Upper lobe of left lung (tissue), 6 donors: ENCODE measurements around the gene ENDOV. TPM values are rescaled to one million over a fixed set of nuclear protein-coding genes. Genes with fewer than 3 reads are reported as not detected.

ENCODE experiments used
- ATAC-seq, 2 donors: fragments of 200-7000 bp; cut with Tn5 transposase; one replicate each; pipeline ENCODE4 v1.9.1; 2022; ENCODE audit warnings: mild to moderate bottlenecking in 2 of 2, moderate library complexity in 2 of 2; ENCODE audit not compliant: low FRiP score in 2 of 2
- DNase-seq, 2 donors: peaks; one replicate each; pipeline ENCODE4 v3.0.0-alpha.2; 2019 to 2020
- H3K27ac ChIP-seq, 4 donors: fragments of 200-600 bp; sonication (generic); one replicate each; pipeline ENCODE4 v1.5.1; 2016 to 2019
- H3K27me3 ChIP-seq, 4 donors: fragments of 200-600 bp; sonication (generic); one replicate each; pipeline ENCODE4 v1.5.1; 2017 to 2019
- H3K36me3 ChIP-seq, 4 donors: fragments of 200-600 bp; sonication (generic); one replicate each; pipeline ENCODE4 v1.5.1; 2016 to 2019
- H3K4me1 ChIP-seq, 4 donors: fragments of 200-600 bp; sonication (generic); one replicate each; pipeline ENCODE4 v1.5.1; 2018 to 2019
- H3K4me3 ChIP-seq, 4 donors: fragments of 200-600 bp; sonication (generic); one replicate each; pipeline ENCODE4 v1.5.1; 2017 to 2019; ENCODE audit warnings: mild to moderate bottlenecking in 2 of 4, moderate library complexity in 1 of 4
- H3K9me3 ChIP-seq, 4 donors: fragments of 200-600 bp; sonication (generic); one replicate each; pipeline ENCODE4 v1.5.1; 2018 to 2019
- EP300 ChIP-seq, 4 donors: sonication (generic); formaldehyde crosslinking; IDR thresholded peaks; one replicate each; pipeline ENCODE4 v1.5.1; 2017; ENCODE audit warnings: antibody characterized with exemption in 4 of 4, control low read depth in 2 of 4
- POLR2A ChIP-seq, 4 donors: fragments of 450-650 bp; IDR thresholded peaks; one replicate each; pipeline ENCODE4 v1.5.1; 2016 to 2017; ENCODE audit warnings: antibody characterized with exemption in 4 of 4, mild to moderate bottlenecking in 2 of 4
- POLR2AphosphoS5 ChIP-seq, 2 donors: sonication (generic); formaldehyde crosslinking; IDR thresholded peaks; one replicate each; pipeline ENCODE4 v1.5.1; 2017; ENCODE audit warnings: antibody characterized with exemption in 2 of 2
- WGBS, 2 donors: methylation state at CpG; one replicate each; pipeline ENCODE4 v1.1.5; 2017 to 2018; 5-methylcytosine and 5-hydroxymethylcytosine counted together
- total RNA-seq, 6 donors: library from RNA; depleted of rRNA in 4 of 6; stranded (reverse); fragments of >200 nt in 4 of 6; gene quantifications; one replicate each; pipeline versions ENCODE4 v1.1.0 to v1.2.1, GENCODE V29; 2016 to 2021
- TF ChIP-seq, protein P1 (sequence below), 6 experiments: fragments of 450-650 bp in 4 of 6; fragments of 200-600 bp in 2 of 6; sonication (generic) in 2 of 6; IDR thresholded peaks; one replicate each; pipeline ENCODE4 v1.5.1; 2016 to 2019; ENCODE audit warnings: antibody characterized with exemption in 6 of 6
- donor health status: DM: no; HTN: no; CAD: no; lungs with moderate emphysema.
- donor health status: DM: no; HTN: yes; CAD: no; lungs with severe emphysema.

Gene ENDOV
- total RNA-seq, 6 donors from 2014 or later: 16.7 to 93.2 (median 25.6) TPM

DNA sequence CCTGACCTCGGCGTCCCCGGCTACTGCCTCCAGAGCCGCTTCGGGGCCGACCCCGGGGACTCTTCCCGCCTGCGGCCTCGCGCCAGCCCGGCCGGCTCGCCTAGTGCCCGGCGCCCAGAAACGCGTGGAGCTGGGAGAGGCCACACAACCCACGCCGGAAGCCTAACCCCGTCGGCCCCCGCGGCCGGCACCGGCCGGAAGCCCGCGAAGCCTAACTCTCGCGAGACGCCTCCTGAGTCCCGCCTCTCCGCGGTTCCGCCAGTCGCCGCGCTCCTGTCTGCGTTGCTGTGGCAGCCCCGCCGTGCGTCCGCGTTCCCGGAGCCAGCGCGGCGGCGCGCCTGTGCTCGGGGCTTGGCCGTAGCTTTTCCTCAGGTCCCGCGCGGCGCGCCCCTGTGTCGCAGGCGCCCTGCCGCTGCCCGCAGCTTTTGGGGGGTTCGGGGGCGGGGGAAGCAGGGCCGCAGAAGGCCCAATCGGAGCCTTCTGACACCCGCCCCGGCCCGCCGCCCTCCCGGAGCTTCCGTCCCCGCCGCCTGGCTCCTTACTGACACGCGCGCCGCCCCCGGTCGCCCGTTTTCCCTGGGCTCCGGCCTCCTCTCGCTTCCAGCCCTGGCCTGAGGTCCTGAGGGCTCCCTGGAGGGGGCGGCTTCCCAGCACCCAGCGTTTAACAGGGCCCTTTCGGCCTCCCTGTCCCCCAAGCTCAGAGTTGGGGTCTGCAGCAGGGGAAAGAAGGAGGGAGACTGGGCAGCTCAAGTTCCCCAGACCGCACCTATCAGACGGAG, 39.8 kb downstream of the ENDOV start:
- WGBS, 2 donors: 0 to 1% methylated on average over 6 to 30 of the region's 88 CpGs
- TF ChIP-seq, protein P1, sequence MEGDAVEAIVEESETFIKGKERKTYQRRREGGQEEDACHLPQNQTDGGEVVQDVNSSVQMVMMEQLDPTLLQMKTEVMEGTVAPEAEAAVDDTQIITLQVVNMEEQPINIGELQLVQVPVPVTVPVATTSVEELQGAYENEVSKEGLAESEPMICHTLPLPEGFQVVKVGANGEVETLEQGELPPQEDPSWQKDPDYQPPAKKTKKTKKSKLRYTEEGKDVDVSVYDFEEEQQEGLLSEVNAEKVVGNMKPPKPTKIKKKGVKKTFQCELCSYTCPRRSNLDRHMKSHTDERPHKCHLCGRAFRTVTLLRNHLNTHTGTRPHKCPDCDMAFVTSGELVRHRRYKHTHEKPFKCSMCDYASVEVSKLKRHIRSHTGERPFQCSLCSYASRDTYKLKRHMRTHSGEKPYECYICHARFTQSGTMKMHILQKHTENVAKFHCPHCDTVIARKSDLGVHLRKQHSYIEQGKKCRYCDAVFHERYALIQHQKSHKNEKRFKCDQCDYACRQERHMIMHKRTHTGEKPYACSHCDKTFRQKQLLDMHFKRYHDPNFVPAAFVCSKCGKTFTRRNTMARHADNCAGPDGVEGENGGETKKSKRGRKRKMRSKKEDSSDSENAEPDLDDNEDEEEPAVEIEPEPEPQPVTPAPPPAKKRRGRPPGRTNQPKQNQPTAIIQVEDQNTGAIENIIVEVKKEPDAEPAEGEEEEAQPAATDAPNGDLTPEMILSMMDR (IDR thresholded peaks at IDR 0.05): peak in 1 of 6 experiments; percentile 30
- TF ChIP-seq POLR2AphosphoS5 (IDR thresholded peaks at IDR 0.05) (peak; percentile 83 to 87), POLR2A (IDR thresholded peaks at IDR 0.05) (peak in 3 of 4 donors; percentile 60 to 95 (median 90)), EP300 (IDR thresholded peaks at IDR 0.05) (no peak)
- Histone ChIP-seq H3K27ac (peak overlapping the region; percentile 94 to 99 (median 96)), H3K9me3 (no peaks in the 10 kb centered on the region), H3K4me1 (peaks cover 12 to 40% (median 22%) of the 10 kb centered on the region in 4 donors), H3K27me3 (no peaks in the 10 kb centered on the region), H3K4me3 (peak overlapping the region; percentile 62 to 90 (median 73)), H3K36me3 (no peaks in the 10 kb centered on the region)
- ATAC-seq: peak; percentile 94 to 96
- peak; percentile 97 to 99 for DNase-seq

DNA sequence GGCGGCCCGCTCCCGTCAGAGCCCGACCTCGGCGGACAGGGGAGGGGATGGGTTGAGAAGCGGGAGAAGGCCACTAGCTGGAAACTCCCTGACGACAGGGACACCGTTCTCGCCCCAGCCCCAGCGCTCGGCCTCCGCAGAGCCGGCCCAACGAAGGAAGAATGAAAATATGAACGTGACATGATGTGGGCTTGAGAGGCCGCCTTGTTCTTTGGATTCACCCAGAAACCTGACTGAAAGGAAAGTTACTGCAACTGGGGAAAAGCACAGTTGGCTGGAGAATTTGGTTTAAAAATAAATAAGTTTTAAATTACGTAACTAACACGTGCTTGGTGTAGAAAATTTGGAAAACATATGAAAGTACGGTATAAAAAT, 40.4 kb downstream of the ENDOV start:
- Histone ChIP-seq H3K27me3 (no peaks in the 10 kb centered on the region), H3K4me3 (peak overlapping the region; percentile 62 to 90 (median 73)), H3K27ac (peak overlapping the region; percentile 94 to 99 (median 96)), H3K4me1 (peaks cover 12 to 36% (median 19%) of the 10 kb centered on the region in 4 donors), H3K36me3 (no peaks in the 10 kb centered on the region), H3K9me3 (no peaks in the 10 kb centered on the region)
- WGBS, 2 donors: 7% methylated on average over 18 to 20 of the region's 20 CpGs
- DNase-seq (peak in 1 of 2 donors; percentile 46), ATAC-seq (peak; percentile 67 to 71)
- TF ChIP-seq EP300 (IDR thresholded peaks at IDR 0.05) (no peak), POLR2A (IDR thresholded peaks at IDR 0.05) (no peak), POLR2AphosphoS5 (IDR thresholded peaks at IDR 0.05) (no peak)
- TF ChIP-seq, protein P1 (IDR thresholded peaks at IDR 0.05): no peak

GRCh38 chr17:80455784-80456183, 40.8 kb downstream of the ENDOV start:
- Histone ChIP-seq H3K27me3 (no peaks in the 10 kb centered on the region), H3K9me3 (no peaks in the 10 kb centered on the region), H3K4me1 (peaks cover 8 to 32% (median 16%) of the 10 kb centered on the region in 4 donors), H3K36me3 (no peaks in the 10 kb centered on the region), H3K4me3 (peak overlapping the region in 1 of 4 donors; percentile 62), H3K27ac (peak overlapping the region in 3 of 4 donors; percentile 94 to 99 (median 95))
- TF ChIP-seq, protein P1 (IDR thresholded peaks at IDR 0.05): no peak
- TF ChIP-seq POLR2AphosphoS5 (IDR thresholded peaks at IDR 0.05): no peak
- TF ChIP-seq POLR2A (IDR thresholded peaks at IDR 0.05): no peak
- TF ChIP-seq EP300 (IDR thresholded peaks at IDR 0.05): no peak
- DNase-seq (no peak), ATAC-seq (no peak)
- 67 to 76% methylated on average over 4 of the region's 4 CpGs for WGBS, 2 donors

GRCh38 chr17:80456465-80457235, 41.7 kb downstream of the ENDOV start:
- no peak for TF ChIP-seq EP300 (IDR thresholded peaks at IDR 0.05)
- TF ChIP-seq, protein P1 (IDR thresholded peaks at IDR 0.05): no peak
- TF ChIP-seq POLR2AphosphoS5 (IDR thresholded peaks at IDR 0.05): no peak
- no peak for TF ChIP-seq POLR2A (IDR thresholded peaks at IDR 0.05)
- peak overlapping the region in 1 of 4 donors; percentile 25 for H3K27ac ChIP-seq
- no peaks in the 10 kb centered on the region for H3K27me3 ChIP-seq
- no peaks in the 10 kb centered on the region for H3K36me3 ChIP-seq
- peaks cover 7 to 27% (median 16%) of the 10 kb centered on the region in 4 donors for H3K4me1 ChIP-seq
- 66 to 67% methylated on average over 19 to 21 of the region's 21 CpGs for WGBS, 2 donors
- ATAC-seq (no peak), DNase-seq (peak in 1 of 2 donors; percentile 53)
- H3K4me3 ChIP-seq: no peak overlapping the region
- H3K9me3 ChIP-seq: no peaks in the 10 kb centered on the region
